ENCODE results near the gene LMNA.

DNA sequence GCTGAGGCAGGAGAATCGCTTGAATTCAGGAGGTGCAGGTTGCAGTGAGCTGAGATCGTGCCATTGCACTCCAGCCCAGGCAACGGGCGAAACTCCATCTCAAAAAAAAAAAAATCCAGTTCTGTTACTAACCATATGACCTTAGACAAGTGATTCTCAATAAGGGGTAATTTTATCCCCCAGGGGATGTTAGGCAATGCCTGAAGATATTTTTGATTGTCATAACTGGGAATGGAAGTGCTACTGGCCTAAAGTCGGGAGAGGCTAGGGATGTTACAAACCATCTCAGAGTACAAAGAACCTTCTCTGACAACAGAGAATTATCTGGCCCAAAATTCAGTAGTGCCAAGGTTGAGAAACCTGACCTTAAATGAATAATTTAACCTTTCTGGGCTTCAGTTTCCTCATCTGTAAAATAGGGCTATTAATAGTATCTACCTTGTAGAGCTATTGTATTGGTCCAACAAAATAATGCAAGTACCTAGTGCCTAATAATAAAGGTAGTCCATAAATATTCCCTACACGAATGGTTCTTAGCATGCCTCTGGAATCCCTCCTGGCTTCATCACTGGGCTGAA lies 5.8 kb upstream of the LMNA start:
- TF ChIP-seq ZNF274 (IDR thresholded peaks at IDR 0.05; ENCODE audit: low read depth, low read length) (no peak), SUZ12 (IDR thresholded peaks at IDR 0.05; ENCODE audit: extremely low read depth, insufficient read depth, insufficient read length) (no peak)
